ENCODE results near the gene SDR42E1.

The SDR42E1 gene

GRCh38 chr16:82011199-82011641, at the start of gene SDR42E1:
Gene SDR42E1, minus strand, starts transcription at chr16:82011470. Its CDS starts 10,612 bp downstream, at chr16:82000858.
- H3K4me3 ChIP-seq (ENCODE audit: low read depth, low read length) = peak within 1 kb of the TSS; percentile 17

GRCh38 chr16:82059983-82060421, 48.7 kb upstream of the SDR42E1 start:
- no peak for DNase-seq (ENCODE audit: low read depth)
- H3K4me3 ChIP-seq (ENCODE audit: low read depth, low read length) = no peak overlapping the region

More at GRCh38 chr16:82011199-82011641, at the start of gene SDR42E1:
- no peak for DNase-seq (ENCODE audit: low read depth)

- H3K4me3 ChIP-seq (ENCODE audit: low read depth, low read length) = no peak overlapping the region
Observed at GRCh38 chr16:82059161-82059982, 48.1 kb upstream of the SDR42E1 start.

GRCh38 chr16:82056550-82056896, 45.3 kb upstream of the SDR42E1 start:
- no peak overlapping the region for H3K4me3 ChIP-seq (ENCODE audit: low read depth, low read length)
- DNase-seq (ENCODE audit: low read depth) = no peak

More at GRCh38 chr16:82059161-82059982, 48.1 kb upstream of the SDR42E1 start:
- DNase-seq (ENCODE audit: low read depth) = no peak

- DNase-seq (ENCODE audit: low read depth) = no peak
- H3K4me3 ChIP-seq (ENCODE audit: low read depth, low read length) = no peak overlapping the region
Observed at GRCh38 chr16:82055728-82056549, 44.7 kb upstream of the SDR42E1 start.

GRCh38 chr16:82055117-82055516, 43.8 kb upstream of the SDR42E1 start:
- no peak for DNase-seq (ENCODE audit: low read depth)

GRCh38 chr16:82051656-82052055, 40.4 kb upstream of the SDR42E1 start:
- no peak for DNase-seq (ENCODE audit: low read depth)
- no peak overlapping the region for H3K4me3 ChIP-seq (ENCODE audit: low read depth, low read length)

More at GRCh38 chr16:82055117-82055516, 43.8 kb upstream of the SDR42E1 start:
- H3K4me3 ChIP-seq (ENCODE audit: low read depth, low read length) = no peak overlapping the region

GRCh38 chr16:82050909-82051357, 39.7 kb upstream of the SDR42E1 start:
- DNase-seq (ENCODE audit: low read depth) = no peak
- H3K4me3 ChIP-seq (ENCODE audit: low read depth, low read length) = no peak overlapping the region

GRCh38 chr16:82050506-82050905, 39.2 kb upstream of the SDR42E1 start:
- no peak for DNase-seq (ENCODE audit: low read depth)
- no peak overlapping the region for H3K4me3 ChIP-seq (ENCODE audit: low read depth, low read length)

GRCh38 chr16:82049484-82049883, 38.2 kb upstream of the SDR42E1 start:
- no peak for DNase-seq (ENCODE audit: low read depth)
- H3K4me3 ChIP-seq (ENCODE audit: low read depth, low read length) = no peak overlapping the region

- no peak for DNase-seq (ENCODE audit: low read depth)
- H3K4me3 ChIP-seq (ENCODE audit: low read depth, low read length) = no peak overlapping the region
Observed at GRCh38 chr16:82047787-82048186, 36.5 kb upstream of the SDR42E1 start.

- no peak for DNase-seq (ENCODE audit: low read depth)
- H3K4me3 ChIP-seq (ENCODE audit: low read depth, low read length) = no peak overlapping the region
Observed at GRCh38 chr16:82047374-82047773, 36.1 kb upstream of the SDR42E1 start.

GRCh38 chr16:82046941-82047340, 35.7 kb upstream of the SDR42E1 start:
- no peak overlapping the region for H3K4me3 ChIP-seq (ENCODE audit: low read depth, low read length)
- no peak for DNase-seq (ENCODE audit: low read depth)

- no peak overlapping the region for H3K4me3 ChIP-seq (ENCODE audit: low read depth, low read length)
Observed at GRCh38 chr16:82046541-82046940, 35.3 kb upstream of the SDR42E1 start.

GRCh38 chr16:82045465-82045864, 34.2 kb upstream of the SDR42E1 start:
- DNase-seq (ENCODE audit: low read depth) = no peak
- no peak overlapping the region for H3K4me3 ChIP-seq (ENCODE audit: low read depth, low read length)

More at GRCh38 chr16:82046541-82046940, 35.3 kb upstream of the SDR42E1 start:
- DNase-seq (ENCODE audit: low read depth) = no peak

GRCh38 chr16:82044585-82044911, 33.3 kb upstream of the SDR42E1 start:
- no peak overlapping the region for H3K4me3 ChIP-seq (ENCODE audit: low read depth, low read length)
- DNase-seq (ENCODE audit: low read depth) = no peak

- no peak overlapping the region for H3K4me3 ChIP-seq (ENCODE audit: low read depth, low read length)
- no peak for DNase-seq (ENCODE audit: low read depth)
Observed at GRCh38 chr16:82043680-82044584, 32.7 kb upstream of the SDR42E1 start.

- no peak for DNase-seq (ENCODE audit: low read depth)
- H3K4me3 ChIP-seq (ENCODE audit: low read depth, low read length) = no peak overlapping the region
Observed at GRCh38 chr16:82042846-82043245, 31.6 kb upstream of the SDR42E1 start.

- no peak overlapping the region for H3K4me3 ChIP-seq (ENCODE audit: low read depth, low read length)
- DNase-seq (ENCODE audit: low read depth) = no peak
Observed at GRCh38 chr16:82042144-82042543, 30.9 kb upstream of the SDR42E1 start.

Measured in skeletal muscle cell (primary cell).